ENCODE measurements around the gene ACVR2B.
A peak's percentile ranks its signal among the peaks of the same experiment; 100 is the strongest.
"Not testable (repeated sequence)": the region's sequence is repeated elsewhere in the genome, so short reads cannot be mapped to it uniquely, and the experiment has no call there.

Gene ACVR2B

GRCh38 chr3:38453075-38453912 is at the start of gene ACVR2B:
TSS of gene ACVR2B (plus strand) at chr3:38453890. CDS start at chr3:38454323, 433 bp downstream.
- DNase-seq = peak; percentile 17 to 83

GRCh38 chr3:38404286-38404685 is 49.4 kb upstream of the ACVR2B start:
- DNase-seq = no peak

- DNase-seq = no peak
Measured at GRCh38 chr3:38411591-38411990, 42.1 kb upstream of the ACVR2B start.

- not testable (repeated sequence) for DNase-seq
Measured at GRCh38 chr3:38420758-38421157, 32.9 kb upstream of the ACVR2B start.

- DNase-seq = no peak
Measured at GRCh38 chr3:38421679-38422336, 31.9 kb upstream of the ACVR2B start.

GRCh38 chr3:38426798-38427426 is 26.8 kb upstream of the ACVR2B start:
- DNase-seq = not testable (repeated sequence)

- not testable (repeated sequence) for DNase-seq
Measured at GRCh38 chr3:38432871-38433658, 20.6 kb upstream of the ACVR2B start.

- not testable (repeated sequence) for DNase-seq
Measured at GRCh38 chr3:38433661-38434060, 20.0 kb upstream of the ACVR2B start.

GRCh38 chr3:38438436-38439069 is 15.1 kb upstream of the ACVR2B start:
- not testable (repeated sequence) for DNase-seq

- DNase-seq = not testable (repeated sequence)
Measured at GRCh38 chr3:38443205-38443604, 10.5 kb upstream of the ACVR2B start.

GRCh38 chr3:38446085-38446686 is 7.5 kb upstream of the ACVR2B start:
- DNase-seq = no peak

- DNase-seq = no peak
Measured at GRCh38 chr3:38446812-38447211, 6.9 kb upstream of the ACVR2B start.

GRCh38 chr3:38450853-38451252 is 2.8 kb upstream of the ACVR2B start:
- no peak for DNase-seq

GRCh38 chr3:38453913-38454177 is 155 bp downstream of the ACVR2B start:
- no peak for DNase-seq

- DNase-seq = no peak
Measured at GRCh38 chr3:38454178-38454883, 641 bp downstream of the ACVR2B start.

GRCh38 chr3:38454884-38455638 is 1.4 kb downstream of the ACVR2B start:
- peak; percentile 6 to 54 for DNase-seq

GRCh38 chr3:38455639-38456430 is 2.1 kb downstream of the ACVR2B start:
- no peak for DNase-seq

GRCh38 chr3:38457111-38458003 is 3.7 kb downstream of the ACVR2B start:
- DNase-seq = no peak
